ENCODE measurements around the gene CPPED1. TPM values are rescaled to one million over a fixed set of nuclear protein-coding genes. Genes with fewer than 3 reads are reported as not detected.
"Not testable (repeated sequence)": the region's sequence is repeated elsewhere in the genome, so short reads cannot be mapped to it uniquely, and the experiment has no call there.

CPPED1 gene
- total and polyA plus RNA-seq, 2 donors (not counting 1 experiment from before 2014, with no cell fraction given), result 7.4 to 19.8 TPM

DNA sequence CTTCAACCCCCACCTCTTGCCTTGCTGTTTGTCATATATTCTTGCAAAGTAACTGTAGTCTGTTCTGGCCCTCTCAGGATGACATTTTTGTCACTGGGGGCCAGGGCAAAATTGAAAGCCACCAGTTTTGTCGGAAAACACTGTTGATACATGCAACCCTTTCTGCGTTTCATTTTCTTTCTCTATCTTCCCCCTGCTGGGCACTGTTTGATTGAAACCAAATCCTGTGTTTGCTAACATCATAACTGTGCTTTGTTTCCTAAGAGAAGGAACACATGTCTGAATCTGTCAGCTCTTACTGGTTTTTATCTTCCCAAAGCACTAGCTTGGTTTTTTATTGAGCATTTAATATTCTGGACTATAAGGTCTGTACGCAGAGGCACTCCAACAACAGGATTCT is 11.7 kb upstream of the CPPED1 start:
- Histone ChIP-seq H3K4me2 (ENCODE audit: extremely low read depth, insufficient read depth, low read length) (no peak overlapping the region), H3K4me3 (replicated peaks in 1 of 4; ENCODE audit: control extremely low read depth in 1 of 4, insufficient read depth in 1 of 4, low read depth in 3 of 4, low read length in 4 of 4) (no peak overlapping the region)
- DNase-seq (ENCODE audit: low read depth in 2 of 2), result no peak

DNA sequence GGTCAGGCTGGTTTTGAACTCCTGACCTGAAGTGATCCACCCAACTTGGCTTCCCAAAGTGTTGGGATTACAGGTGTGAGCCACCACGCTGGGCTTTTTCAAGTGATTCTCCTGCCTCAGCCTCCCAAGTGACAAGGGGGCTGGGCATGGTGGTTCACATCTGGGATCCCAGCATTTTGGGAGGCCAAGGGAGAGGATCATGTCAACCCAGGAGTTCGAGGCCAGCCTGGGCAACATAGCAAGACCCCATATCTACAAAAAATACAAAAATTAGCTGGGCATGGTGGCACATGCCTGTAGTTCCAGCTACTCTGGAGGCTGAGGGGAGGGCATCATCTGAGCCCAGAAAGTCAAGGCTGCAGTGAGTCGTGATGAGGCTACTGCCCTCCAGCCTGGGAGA is 10.0 kb upstream of the CPPED1 start:
- H3K4me2 ChIP-seq (ENCODE audit: extremely low read depth, insufficient read depth, low read length); H3K36me3 ChIP-seq (ENCODE audit: control insufficient read depth, insufficient read depth, low read length); DNase-seq (ENCODE audit: low read depth in 2 of 2): not testable (repeated sequence)

More for the DNA sequence above, 11.7 kb upstream of the CPPED1 start:
- no peak overlapping the region for H3K27ac ChIP-seq (ENCODE audit: insufficient read depth, low read length)
- no peaks in the 10 kb centered on the region for H3K9me3 ChIP-seq (ENCODE audit: control insufficient read depth, insufficient read depth, low read depth, low read length)
- no peaks in the 10 kb centered on the region for H3K4me1 ChIP-seq (ENCODE audit: control insufficient read depth, extremely low read depth, insufficient read depth, low read length)
- H3K27me3 ChIP-seq (ENCODE audit: control insufficient read depth, insufficient read depth, low read length), result no peaks in the 10 kb centered on the region
- H4K20me1 ChIP-seq (ENCODE audit: control insufficient read depth, extremely low read depth, insufficient read depth, low read length), result no peaks in the 10 kb centered on the region
- H2AFZ ChIP-seq (ENCODE audit: low read length), result no peak overlapping the region
- no peaks in the 10 kb centered on the region for H3K79me2 ChIP-seq (ENCODE audit: control insufficient read depth, insufficient read depth, low read length)
- H3K36me3 ChIP-seq (ENCODE audit: control insufficient read depth, insufficient read depth, low read length), result no peaks in the 10 kb centered on the region
- TF ChIP-seq, protein P1, sequence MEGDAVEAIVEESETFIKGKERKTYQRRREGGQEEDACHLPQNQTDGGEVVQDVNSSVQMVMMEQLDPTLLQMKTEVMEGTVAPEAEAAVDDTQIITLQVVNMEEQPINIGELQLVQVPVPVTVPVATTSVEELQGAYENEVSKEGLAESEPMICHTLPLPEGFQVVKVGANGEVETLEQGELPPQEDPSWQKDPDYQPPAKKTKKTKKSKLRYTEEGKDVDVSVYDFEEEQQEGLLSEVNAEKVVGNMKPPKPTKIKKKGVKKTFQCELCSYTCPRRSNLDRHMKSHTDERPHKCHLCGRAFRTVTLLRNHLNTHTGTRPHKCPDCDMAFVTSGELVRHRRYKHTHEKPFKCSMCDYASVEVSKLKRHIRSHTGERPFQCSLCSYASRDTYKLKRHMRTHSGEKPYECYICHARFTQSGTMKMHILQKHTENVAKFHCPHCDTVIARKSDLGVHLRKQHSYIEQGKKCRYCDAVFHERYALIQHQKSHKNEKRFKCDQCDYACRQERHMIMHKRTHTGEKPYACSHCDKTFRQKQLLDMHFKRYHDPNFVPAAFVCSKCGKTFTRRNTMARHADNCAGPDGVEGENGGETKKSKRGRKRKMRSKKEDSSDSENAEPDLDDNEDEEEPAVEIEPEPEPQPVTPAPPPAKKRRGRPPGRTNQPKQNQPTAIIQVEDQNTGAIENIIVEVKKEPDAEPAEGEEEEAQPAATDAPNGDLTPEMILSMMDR (conservative IDR thresholded peaks at IDR 0.05 in 1 of 2, IDR thresholded peaks at IDR 0.05 in 1 of 2; ENCODE audit: low read depth in 1 of 2, low read length in 2 of 2), result no peak
- no peak for TF ChIP-seq EZH2 (IDR thresholded peaks at IDR 0.05; ENCODE audit: low read length, missing control alignments)
- H3K9ac ChIP-seq (ENCODE audit: insufficient read depth, low read length), result no peak overlapping the region

DNA sequence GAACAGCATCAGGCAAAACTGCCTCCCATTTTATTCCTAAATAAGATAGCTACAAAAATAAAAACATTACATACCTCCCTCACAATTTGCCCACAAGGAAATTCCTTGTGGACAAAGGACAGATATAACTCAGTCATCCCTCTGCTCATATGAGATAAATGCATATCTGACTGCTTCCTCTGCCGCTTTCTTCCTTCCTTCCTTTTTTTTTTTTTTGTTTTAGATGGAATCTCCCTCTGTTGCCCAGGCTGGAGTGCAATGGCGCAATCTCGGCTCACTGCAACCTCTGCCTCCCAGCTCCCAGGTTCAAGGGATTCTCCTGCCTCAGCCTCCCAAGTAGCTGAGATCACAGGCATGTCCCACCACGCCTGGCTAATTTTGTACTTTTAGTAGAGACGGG is 9.6 kb upstream of the CPPED1 start:
- H3K9ac ChIP-seq (ENCODE audit: insufficient read depth, low read length); H3K27ac ChIP-seq (ENCODE audit: insufficient read depth, low read length); H4K20me1 ChIP-seq (ENCODE audit: control insufficient read depth, extremely low read depth, insufficient read depth, low read length); H3K79me2 ChIP-seq (ENCODE audit: control insufficient read depth, insufficient read depth, low read length); H3K36me3 ChIP-seq (ENCODE audit: control insufficient read depth, insufficient read depth, low read length); H3K4me1 ChIP-seq (ENCODE audit: control insufficient read depth, extremely low read depth, insufficient read depth, low read length); H3K27me3 ChIP-seq (ENCODE audit: control insufficient read depth, insufficient read depth, low read length); H2AFZ ChIP-seq (ENCODE audit: low read length); H3K9me3 ChIP-seq (ENCODE audit: control insufficient read depth, insufficient read depth, low read depth, low read length); H3K4me2 ChIP-seq (ENCODE audit: extremely low read depth, insufficient read depth, low read length); DNase-seq (ENCODE audit: low read depth in 2 of 2); H3K4me3 ChIP-seq (replicated peaks in 1 of 4; ENCODE audit: control extremely low read depth in 1 of 4, insufficient read depth in 1 of 4, low read depth in 3 of 4, low read length in 4 of 4): not testable (repeated sequence)

More for the DNA sequence above, 10.0 kb upstream of the CPPED1 start:
- not testable (repeated sequence) for H3K27ac ChIP-seq (ENCODE audit: insufficient read depth, low read length); H4K20me1 ChIP-seq (ENCODE audit: control insufficient read depth, extremely low read depth, insufficient read depth, low read length); H2AFZ ChIP-seq (ENCODE audit: low read length); H3K9ac ChIP-seq (ENCODE audit: insufficient read depth, low read length); H3K4me1 ChIP-seq (ENCODE audit: control insufficient read depth, extremely low read depth, insufficient read depth, low read length); H3K79me2 ChIP-seq (ENCODE audit: control insufficient read depth, insufficient read depth, low read length); H3K4me3 ChIP-seq (replicated peaks in 1 of 4; ENCODE audit: control extremely low read depth in 1 of 4, insufficient read depth in 1 of 4, low read depth in 3 of 4, low read length in 4 of 4); H3K27me3 ChIP-seq (ENCODE audit: control insufficient read depth, insufficient read depth, low read length); H3K9me3 ChIP-seq (ENCODE audit: control insufficient read depth, insufficient read depth, low read depth, low read length)

DNA sequence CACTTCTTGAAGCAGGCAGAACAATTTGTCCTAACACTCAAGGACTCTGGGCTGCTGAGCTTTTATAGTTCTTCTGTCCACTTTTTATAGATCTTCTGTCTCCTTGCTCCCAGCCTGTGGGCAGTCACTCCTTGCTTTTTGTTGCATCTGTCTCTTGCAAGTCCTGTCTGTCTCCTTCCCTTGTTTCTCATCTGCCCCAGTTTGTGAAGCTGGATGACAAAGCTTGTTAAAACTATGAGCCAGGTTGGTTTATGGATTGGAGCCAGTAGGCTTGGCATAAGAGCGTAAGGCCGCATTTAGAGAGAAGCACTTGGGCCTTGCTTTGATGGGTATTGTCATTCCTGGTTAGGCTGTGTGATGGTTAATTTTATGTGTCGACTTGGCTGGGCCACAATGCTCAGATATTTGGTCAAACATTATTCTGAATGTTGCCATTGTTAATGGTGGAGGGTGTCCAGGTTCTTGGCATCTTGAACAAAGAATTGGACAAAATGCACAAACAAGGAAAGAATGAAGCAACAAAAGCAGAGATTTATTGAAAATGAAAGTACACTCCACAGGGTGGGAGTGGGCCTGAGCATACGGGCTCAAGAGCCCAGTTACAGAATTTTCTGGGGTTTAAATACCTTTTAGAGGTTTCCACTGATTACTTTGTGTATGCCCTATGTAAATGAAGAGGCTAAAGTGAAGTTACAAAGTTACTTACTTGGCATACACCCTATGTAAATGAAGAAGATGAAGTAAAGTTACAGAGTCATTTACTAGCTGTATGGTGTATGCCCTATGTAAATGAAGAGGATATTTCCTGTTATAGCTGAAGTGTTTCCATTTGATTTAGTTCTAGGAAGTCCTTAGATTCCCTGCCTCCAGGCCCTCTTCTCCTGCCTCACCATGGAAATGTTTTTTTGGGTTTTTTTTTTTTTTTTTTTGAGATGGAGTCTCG is 8.0 kb upstream of the CPPED1 start:
- no peak for DNase-seq (ENCODE audit: low read depth in 2 of 2)
- Histone ChIP-seq H3K9me3 (ENCODE audit: control insufficient read depth, insufficient read depth, low read depth, low read length) (no peaks in the 10 kb centered on the region), H3K36me3 (ENCODE audit: control insufficient read depth, insufficient read depth, low read length) (no peaks in the 10 kb centered on the region), H3K27ac (ENCODE audit: insufficient read depth, low read length) (no peak overlapping the region), H3K4me1 (ENCODE audit: control insufficient read depth, extremely low read depth, insufficient read depth, low read length) (no peaks in the 10 kb centered on the region), H4K20me1 (ENCODE audit: control insufficient read depth, extremely low read depth, insufficient read depth, low read length) (no peaks in the 10 kb centered on the region), H3K27me3 (ENCODE audit: control insufficient read depth, insufficient read depth, low read length) (no peaks in the 10 kb centered on the region), H3K79me2 (ENCODE audit: control insufficient read depth, insufficient read depth, low read length) (no peaks in the 10 kb centered on the region), H3K4me3 (replicated peaks in 1 of 4; ENCODE audit: control extremely low read depth in 1 of 4, insufficient read depth in 1 of 4, low read depth in 3 of 4, low read length in 4 of 4) (no peak overlapping the region), H3K9ac (ENCODE audit: insufficient read depth, low read length) (no peak overlapping the region), H3K4me2 (ENCODE audit: extremely low read depth, insufficient read depth, low read length) (no peak overlapping the region), H2AFZ (ENCODE audit: low read length) (no peak overlapping the region)
- no peak for TF ChIP-seq EZH2 (IDR thresholded peaks at IDR 0.05; ENCODE audit: low read length, missing control alignments)
- TF ChIP-seq, protein P1 (conservative IDR thresholded peaks at IDR 0.05 in 1 of 2, IDR thresholded peaks at IDR 0.05 in 1 of 2; ENCODE audit: low read depth in 1 of 2, low read length in 2 of 2), result no peak

Data from fibroblast of lung (primary cell).